GM10266 (cell line): Measurements from ENCODE around the gene CD300LD.

Experiments used
- DNase-seq: peaks from one replicate; pipeline ENCODE4 v3.0.0; 2012; ENCODE audit errors: extremely low spot score
- CTCF ChIP-seq: IDR thresholded peaks from 2 replicates; pipeline ENCODE4 v1.5.1; 2012; ENCODE audit warnings: mild to moderate bottlenecking, low read depth; ENCODE audit not compliant: control insufficient read depth, insufficient read depth; ENCODE audit errors: missing control alignments

The CD300LD gene

GRCh38 chr17:74619077-74619673 is 27.1 kb upstream of the CD300LD start:
- no peak for TF ChIP-seq CTCF
- no peak for DNase-seq

GRCh38 chr17:74618451-74618850 is 26.4 kb upstream of the CD300LD start:
- TF ChIP-seq CTCF = no peak

GRCh38 chr17:74616696-74617095 is 24.6 kb upstream of the CD300LD start:
- no peak for DNase-seq
- no peak for TF ChIP-seq CTCF

More at GRCh38 chr17:74618451-74618850, 26.4 kb upstream of the CD300LD start:
- DNase-seq = no peak

GRCh38 chr17:74612046-74612445 is 20.0 kb upstream of the CD300LD start:
- DNase-seq = no peak
- no peak for TF ChIP-seq CTCF

GRCh38 chr17:74610108-74610507 is 18.0 kb upstream of the CD300LD start:
- no peak for DNase-seq
- TF ChIP-seq CTCF = no peak

- no peak for TF ChIP-seq CTCF
- no peak for DNase-seq
These were observed 16.4 kb upstream of the CD300LD start for GRCh38 chr17:74608511-74608910.

GRCh38 chr17:74607221-74607620 is 15.1 kb upstream of the CD300LD start:
- no peak for TF ChIP-seq CTCF
- DNase-seq = no peak
